Measurements from ENCODE around the gene GCN1.

Gene GCN1

DNA sequence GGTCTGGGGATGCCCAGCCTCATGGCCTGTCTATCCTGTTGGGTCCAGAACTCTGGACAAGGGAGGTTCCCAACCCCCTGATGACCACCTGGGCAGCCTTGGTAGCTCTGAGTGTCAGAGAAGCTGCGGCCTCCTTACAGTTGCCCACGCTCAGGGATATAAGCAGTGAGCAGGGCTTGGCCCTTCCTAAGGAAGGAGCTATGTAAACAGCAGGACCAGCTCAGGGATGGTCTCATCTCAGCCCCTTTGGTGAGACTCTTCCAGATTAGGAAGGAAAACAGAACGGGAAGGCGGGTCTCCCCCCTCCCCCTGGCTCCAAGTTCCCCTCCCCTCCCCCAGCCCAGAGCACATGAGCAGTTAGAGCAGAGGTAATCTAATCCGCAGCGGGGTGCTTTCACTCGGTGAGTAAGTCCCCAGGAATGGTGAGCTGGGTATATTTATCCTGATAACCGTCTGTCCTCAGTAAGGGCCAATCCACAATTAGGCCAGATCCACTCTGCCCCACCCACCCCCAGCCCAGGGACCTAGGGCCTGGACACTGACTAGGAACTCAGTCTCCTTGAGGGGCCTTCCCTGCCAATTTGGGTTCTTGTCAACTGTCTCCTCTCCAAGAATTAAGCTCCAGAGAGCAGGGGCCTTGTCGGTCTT, 35.9 kb upstream of the GCN1 start:
- DNase-seq (ENCODE audit: low read depth in 2 of 3, low spot score in 2 of 3) = no peak

DNA sequence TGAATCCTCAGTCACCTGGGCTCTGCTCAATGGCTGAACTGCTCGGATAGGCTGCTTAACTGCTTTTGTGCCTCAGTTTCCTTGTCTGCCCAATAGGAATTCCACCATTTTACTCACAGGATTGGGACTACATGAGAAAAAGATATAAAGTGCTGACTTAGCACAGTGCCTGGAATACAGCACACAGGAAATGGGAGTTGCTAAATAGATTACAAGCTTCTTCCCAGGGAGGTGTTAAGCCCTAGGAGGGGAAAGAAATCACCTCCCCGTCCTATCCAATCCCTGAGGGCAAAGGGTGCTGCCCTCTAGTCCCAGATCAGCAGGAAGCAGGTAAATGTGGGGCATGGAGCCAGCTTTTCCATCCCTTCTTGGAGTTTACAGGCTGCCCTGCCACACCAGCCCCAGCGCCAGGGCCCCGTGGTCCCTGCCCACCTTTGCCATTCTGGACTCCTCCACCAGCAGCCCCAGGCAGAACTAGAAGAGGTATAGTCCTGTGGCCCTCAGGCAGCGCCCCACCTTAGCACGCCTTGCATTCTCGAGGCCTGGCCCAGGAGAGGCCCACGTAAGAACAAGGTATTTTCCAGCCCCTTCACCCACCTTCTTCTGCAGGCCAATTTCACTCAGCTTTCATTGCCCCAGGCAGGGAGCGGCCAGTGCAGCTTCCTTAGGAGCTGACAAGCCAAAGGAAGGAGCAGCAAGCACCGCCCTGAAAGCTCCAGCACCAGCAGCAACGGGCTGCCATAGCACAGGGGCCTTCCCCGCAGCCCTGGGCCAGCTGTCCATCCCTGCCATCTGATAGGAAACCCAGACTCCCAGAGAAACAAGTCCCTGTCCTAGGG, 35.2 kb upstream of the GCN1 start:
- no peak for DNase-seq (ENCODE audit: low read depth in 2 of 3, low spot score in 2 of 3)

DNA sequence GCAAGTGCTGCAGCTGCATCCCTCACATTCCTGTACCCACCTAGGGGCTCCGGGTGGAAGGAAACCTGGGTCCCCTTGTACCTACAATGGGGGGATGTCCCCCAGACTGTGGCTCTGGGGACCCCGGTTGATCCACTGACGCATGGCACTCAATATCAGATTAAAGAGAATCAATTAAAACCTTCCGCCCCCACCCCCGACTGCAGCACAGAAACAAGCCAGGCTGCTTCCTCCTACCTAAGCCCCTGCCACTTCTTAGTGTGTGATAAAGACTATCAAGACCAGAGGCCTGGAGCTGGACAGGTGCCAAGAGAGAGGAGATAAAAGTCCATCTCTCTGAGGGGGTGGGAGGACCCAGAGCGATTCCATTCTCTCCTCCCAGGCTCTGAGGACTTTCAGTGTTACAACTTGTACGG, 34.6 kb upstream of the GCN1 start:
- DNase-seq (ENCODE audit: low read depth in 2 of 3, low spot score in 2 of 3) = no peak

DNA sequence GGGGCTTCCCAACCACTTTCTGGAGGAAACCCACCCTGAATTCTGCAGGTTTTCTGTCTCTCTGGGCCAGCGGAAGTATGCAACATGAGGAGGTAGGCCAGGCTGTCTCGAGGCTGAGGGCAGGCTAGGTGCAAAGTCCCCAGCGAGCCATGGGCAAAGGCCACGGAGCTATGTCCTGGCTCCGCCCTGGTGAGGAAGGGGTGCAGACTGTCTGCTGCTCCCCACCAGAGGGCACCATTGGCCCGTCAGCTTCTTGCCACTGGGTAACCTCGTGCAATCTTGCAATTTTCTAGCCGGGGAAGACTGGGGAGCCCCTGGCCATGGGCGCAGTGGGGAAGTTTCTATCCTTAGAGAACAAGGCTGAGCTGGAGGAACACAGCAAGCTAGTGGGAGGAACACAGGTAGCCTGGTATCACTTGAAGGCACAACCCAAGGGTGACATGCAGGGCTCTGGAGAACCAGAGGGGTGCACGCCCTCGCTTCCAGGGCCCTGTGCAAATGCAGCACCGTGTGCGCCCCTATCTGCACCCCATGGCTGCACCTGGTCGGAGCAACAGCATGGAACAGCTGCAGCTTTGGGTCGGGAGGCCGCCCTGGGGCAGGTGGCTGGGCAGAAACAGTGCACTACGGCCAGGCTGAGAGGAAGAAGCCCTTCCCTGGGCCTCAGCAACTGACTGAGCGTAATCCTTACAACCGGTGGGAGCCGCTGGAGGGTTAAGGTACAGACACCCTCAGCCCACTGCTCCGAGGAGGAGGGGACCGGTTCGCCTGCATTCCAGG, 34.0 kb upstream of the GCN1 start:
- peak; percentile 64 to 88 (median 79) for DNase-seq (ENCODE audit: low read depth in 2 of 3, low spot score in 2 of 3)

DNA sequence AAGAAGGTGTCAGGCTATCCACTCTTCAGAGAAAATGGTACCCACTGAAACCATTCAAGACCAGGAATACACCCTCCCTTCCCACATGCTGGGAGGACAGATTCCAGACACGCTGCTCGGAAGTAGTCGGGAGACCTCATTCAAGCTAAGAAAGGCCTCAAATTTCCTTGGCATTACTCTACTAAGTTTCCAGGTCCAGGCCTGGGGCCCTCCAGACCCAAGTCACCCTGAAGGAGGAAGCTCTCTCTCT, 33.5 kb upstream of the GCN1 start:
- no peak for DNase-seq (ENCODE audit: low read depth in 2 of 3, low spot score in 2 of 3)

DNA sequence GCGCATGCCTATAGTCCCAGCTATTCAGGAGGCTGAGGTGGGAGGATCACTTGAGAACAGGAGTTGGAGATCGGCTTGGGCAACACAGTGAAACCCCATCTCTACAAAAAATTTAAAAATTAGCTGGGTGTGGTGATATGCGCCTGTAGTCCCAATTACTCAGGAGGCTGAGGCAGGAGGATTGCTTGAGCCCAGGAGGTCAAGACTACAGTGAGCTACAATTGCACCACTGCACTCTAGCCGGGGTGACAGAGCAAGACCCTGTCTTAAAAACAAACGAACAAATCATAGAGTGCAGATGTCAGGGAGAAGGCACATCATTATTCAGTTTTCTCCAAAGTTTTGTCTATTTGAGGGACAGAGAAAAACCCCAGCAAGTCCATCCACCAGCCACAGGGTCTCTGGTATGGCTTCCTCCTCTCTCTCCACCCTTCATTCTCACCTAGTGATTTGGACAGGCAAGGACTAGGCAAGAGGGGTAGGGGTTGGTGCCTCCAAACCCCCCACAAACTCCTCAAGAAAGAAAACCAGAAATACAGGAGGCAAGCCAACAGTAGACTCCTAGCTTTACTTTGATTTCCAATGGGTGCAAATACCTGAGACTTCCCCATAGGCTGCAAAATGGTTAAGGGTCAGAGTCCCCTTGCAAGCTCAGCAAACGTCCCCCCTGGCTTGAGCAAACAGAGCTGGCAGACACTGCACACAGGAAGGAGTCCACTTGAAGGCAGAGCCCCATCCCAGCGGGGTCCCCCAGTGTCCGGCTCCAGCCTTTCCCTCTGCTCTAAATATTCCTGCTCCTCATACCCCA, 32.9 kb upstream of the GCN1 start:
- DNase-seq (ENCODE audit: low read depth in 2 of 3, low spot score in 2 of 3) = no peak

DNA sequence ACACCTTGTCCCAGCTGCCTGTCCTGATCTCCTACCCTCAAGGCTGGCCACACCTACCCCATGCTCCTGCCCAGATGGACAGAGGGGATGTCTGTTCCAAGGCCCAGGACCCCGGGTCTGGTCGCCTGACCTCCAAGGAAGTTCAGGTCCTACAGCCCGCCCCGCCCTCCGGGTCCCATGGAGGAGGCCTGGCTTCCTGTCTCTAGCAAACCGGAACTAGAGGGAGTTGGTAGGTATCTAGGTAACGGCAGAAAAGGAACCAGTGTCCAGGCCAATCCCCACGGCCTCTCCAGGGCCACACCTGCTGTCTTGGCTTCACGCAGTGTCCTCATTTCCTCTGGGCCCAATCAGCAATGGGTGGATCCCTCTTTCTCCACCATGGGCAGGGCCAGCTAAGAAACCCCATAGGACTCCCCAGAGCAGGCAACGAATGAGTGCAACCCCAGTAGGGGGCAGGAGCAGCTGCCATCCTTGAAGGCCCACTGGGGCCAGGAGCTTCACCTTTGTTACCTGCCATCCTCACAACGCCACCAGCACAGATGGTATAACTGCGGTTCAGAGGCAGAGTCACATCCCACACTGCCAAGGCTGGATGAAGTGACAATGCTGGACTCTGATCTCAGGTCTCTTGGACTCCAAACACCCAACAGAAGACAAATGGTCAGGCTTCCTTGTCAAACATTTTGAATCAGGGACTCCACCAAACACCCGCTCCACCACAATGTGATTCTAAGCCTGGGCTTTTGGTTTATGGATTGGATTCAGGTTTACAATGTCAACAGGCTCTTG, 31.5 kb upstream of the GCN1 start:
- DNase-seq (ENCODE audit: low read depth in 2 of 3, low spot score in 2 of 3) = no peak

DNA sequence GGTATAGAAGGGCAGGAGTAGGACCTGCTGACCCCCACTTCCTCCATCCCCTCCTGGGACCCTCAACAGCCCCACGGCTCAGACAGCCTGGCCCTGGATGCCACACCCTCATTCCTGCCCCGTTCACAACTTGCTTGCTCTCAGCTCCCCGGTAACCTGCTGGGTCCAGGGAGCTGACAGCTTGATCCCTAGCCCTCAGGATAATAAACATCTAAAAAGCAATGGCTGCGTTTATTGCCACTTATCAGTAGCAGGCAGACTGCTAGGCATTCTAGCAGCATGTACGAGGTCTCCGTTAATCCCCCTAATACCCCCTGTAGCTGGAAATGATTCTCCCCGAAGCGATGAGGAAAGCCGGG, 30.7 kb upstream of the GCN1 start:
- no peak for DNase-seq (ENCODE audit: low read depth in 2 of 3, low spot score in 2 of 3)

DNA sequence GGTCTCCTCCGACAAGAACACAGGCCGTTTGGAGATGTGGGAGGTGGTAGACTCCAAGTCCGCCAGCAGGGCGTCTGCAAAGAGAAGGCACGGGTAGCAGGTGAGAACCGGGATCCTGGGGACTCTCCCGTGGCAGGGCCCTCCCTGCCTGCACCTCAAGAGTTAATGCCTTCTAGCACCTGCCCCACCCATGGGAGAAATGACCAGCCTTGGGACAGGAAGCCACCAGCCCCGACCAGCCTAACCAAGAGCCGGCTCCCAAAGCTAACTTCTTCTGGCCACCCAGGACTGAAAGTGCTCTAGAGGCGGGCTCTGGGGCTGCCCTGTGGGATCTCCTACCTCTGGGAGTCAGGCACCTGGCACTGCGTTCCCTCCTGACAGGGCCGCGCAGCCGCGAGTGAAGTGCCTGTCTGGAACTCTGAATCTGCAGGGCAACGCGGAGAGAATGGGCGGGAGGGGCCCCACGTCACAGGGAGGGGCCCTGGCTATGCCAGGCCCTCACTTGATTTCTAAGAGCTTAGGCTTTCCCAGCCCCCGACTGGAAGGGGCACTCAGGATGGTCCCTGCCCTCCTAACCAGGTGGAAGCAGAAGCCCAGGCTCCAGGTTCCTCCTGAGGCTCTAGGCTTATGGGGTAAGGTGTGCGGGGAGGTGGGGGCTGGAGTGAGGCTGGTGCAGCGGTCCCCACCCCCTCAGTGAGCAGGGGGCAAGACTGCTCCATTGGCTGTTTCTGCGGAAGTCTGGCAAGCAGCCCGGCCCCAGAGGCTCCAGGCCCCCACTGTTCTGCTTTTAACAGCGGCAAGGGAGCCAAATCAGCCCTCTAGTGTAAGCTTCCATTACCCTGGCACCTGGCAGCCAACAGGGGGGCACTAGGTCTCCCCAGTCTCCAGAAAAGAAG, 30.0 kb upstream of the GCN1 start:
- DNase-seq (ENCODE audit: low read depth in 2 of 3, low spot score in 2 of 3) = no peak

DNA sequence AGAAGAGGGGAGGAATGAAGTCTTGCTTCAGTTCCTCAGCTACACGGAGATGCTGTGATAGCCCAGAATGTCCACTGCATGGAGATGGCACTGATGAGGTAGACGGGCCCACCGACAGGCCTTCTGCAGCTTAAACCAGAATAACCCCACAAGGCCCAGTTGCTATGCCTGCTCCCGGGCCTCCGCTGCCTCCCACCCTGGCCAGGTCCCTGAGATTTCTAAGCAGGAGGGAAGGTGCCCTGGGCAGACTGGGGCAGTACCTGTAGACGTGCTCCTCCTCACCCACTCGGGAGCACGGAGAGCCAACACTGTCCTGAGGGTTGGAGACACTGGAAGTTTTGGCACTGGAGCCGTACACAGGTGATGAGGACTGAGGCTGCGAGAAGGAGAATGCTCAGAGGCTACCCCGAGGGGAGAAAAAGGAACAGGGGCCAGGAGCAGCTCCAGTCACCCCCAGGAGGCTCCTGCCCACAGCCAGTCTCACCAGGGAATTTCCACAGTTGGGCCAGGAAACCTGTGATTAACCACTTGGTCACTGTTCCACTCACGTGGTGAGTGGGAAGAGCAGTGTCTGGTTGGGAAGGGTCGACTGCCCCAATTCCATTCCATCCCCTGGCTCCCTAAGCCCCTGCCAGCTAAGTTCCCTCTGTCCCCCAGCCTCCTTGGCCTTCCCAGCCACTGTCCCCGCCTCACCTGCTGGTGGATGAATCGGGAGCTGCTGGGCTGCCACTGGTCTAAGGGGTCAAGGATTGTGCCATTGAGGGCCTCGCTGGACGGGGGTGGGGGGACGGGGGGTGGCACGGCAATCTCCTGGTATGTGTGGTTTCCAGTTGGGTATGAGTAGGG, 29.2 kb upstream of the GCN1 start:
- no peak for DNase-seq (ENCODE audit: low read depth in 2 of 3, low spot score in 2 of 3)

DNA sequence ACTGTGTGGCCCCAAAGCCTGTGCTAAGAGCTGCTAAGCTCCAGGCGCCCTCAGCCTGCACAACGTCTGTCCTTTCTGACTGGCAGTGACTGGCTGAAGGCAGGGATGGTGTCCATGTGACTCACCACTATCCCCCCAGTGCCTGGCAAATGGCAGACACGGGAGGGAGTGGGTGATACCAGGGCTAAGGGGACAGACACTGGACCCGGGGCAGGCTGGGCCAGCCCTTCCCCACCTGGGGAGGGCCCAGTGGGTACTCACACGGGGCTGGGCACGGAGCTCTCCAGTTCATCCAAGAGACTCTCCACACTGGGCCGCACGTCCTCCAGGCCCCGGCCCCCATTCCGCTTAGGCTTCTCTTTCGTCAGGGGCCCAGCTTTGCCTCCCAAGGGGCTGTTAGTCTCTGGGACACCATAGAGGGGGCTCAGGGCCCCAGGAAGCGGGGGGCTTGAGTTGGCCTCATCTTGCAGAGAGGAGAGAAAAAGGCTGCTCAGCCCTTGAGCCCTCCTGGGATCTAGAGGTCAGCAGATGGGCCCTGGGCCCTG, 27.8 kb upstream of the GCN1 start:
- no peak for DNase-seq (ENCODE audit: low read depth in 2 of 3, low spot score in 2 of 3)

DNA sequence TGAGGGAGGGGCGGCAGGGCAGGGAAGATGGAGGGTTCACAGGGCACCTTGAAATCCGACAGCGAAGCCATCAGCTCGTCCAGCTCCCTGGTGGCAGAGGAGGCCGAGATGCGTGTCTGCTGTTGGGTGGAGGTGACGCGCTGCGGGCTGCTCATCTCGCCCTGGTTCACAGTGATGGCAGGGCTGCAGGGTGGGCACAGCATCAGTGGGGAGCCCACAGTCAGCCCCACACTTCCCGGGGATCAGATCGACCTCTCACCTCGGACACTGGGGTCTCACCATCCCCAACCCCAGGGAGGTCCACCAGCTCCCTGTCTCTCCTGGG, 27.0 kb upstream of the GCN1 start:
- no peak for DNase-seq (ENCODE audit: low read depth in 2 of 3, low spot score in 2 of 3)

DNA sequence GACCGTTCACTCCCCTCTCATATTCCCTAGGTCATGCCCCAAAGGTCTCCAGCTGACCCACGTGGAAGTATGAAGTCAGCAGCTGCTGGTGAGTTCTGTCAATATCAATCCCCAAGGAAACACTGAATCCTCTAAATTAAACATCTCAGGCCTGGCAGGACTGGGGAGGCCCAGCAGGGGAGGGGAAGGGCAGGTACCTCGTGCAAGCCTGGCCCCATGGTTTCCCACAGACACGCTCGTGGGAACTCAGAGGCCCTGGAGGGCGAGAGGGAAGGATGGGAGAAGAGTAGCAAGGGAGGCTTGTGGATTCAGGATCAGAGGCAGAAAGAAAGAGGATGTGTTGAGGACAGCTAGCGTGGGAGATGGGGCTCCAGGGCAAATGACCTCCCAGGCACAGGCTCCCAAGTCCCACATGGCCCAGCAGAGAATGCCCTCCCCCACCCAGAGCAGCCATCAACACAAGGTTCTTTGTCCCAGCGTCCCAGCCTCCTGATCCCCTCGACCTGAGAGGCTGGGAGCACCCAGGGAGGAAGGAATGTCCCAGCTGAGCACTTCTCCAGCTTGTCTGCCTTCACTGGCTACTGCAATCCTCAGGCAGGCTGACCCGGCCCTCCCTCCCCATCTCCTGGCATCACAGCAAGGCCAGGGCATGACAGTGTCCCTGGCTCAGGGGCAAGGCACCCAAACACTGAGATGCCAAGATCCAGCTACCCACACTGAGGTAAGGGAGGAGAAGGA, 26.5 kb upstream of the GCN1 start:
- DNase-seq (ENCODE audit: low read depth in 2 of 3, low spot score in 2 of 3) = no peak

DNA sequence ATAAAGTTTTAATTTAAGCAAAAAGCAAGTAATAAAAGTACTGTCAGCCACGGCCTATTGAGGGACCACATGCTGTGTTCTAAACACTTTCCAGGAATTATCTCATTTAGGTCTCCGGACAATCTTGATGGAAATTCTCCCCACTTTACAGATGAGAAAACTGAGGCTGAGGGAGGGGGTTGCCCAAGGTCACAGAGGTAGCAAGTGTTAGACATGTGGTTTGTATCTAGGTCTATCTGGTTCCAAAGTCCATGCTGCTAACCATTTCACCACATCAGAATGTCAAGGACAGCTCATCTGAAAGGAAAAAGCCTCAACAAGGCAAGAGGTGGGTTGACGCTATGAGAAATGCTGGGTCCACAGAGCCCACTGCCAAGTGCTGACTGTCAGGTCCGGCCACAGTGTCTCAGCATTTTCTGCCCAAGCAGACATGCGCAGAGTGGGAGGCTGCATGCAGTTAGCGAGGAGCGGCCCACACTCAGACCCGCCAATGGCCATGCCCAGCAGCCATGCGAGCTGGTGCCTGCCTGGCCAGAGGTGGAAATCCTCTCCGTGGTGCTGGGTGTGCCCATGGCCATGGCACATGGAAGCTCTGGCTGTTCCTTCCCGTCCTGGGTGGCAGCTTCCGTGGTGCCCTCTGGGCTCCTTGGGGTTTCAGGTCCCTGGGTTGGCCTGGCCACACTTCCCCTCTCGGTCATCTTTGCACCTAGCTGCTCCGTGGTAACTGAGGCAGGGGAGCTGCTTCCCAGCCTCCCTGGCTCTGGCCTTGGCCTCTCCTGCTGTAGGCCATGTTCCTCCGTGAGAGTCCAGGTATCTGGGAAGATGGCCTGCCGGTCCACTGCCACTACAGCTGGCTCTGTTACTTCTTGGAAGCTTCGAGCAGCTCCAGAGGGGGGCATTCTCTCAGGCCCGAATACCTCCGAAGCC, 24.4 kb upstream of the GCN1 start:
- DNase-seq (ENCODE audit: low read depth in 2 of 3, low spot score in 2 of 3) = no peak

DNA sequence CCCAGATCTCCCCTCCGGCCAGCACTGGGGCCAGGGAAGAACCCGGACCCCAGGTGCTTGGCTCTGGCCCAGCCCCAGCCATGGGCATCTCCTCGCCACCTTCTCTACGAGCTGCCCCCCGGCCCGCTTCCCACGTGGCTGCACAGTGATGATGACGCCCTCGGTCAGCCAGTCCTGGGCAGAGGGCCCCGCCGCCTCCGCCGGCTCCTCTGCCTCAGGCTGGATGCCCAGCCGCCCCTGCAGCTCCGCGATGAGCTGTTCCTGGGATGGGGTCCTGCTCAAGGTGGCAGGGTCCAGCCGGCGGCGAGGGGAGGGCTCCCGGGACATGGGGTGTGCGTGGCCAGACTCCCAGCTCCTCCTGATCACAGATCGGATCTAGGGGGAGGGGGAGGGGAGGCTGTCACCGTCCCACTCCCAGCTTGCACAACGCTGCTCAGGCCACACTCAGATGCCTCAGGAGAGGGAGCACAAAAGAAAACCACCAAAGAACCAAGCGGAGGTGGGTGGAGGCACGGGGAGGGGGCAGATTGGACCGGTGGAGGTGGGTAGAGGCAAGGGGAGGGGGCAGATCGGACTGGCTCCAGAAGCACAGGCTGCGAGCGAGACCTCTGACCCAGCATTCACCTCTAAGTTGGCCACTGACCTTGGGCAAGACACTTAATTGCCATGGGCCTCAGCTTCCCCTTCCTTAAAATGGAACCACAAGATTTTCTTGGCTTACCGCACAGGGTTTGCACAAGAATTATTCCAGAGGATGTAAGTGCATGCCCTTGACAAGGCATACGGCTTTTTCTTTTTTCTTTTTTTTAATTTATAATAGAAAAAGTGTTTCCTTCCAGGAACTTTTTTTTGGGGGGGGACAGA, 22.5 kb upstream of the GCN1 start:
- DNase-seq (ENCODE audit: low read depth in 2 of 3, low spot score in 2 of 3) = no peak

All from activated CD8-positive, alpha-beta memory T cell treated with anti-CD3 and anti-CD28 coated beads for 48 hours (primary cell).